Breast epithelium (tissue), 4 donors: Measurements from ENCODE around the gene SAPCD2. TPM values are rescaled to one million over a fixed set of nuclear protein-coding genes. Genes with fewer than 3 reads are reported as not detected.
A peak's percentile ranks its signal among the peaks of the same experiment; 100 is the strongest.

ENCODE experiments used
- DNase-seq, 2 donors: peaks; one replicate each; pipeline ENCODE4 v3.0.0-alpha.2; 2019; ENCODE audit warnings: low spot score in 2 of 2
- H3K27ac ChIP-seq, 2 donors: fragments of 200-600 bp; sonication (generic) in 1 of 2; one replicate each; pipeline ENCODE4 v1.5.1; 2016 to 2019; ENCODE audit warnings: mild to moderate bottlenecking in 1 of 2
- H3K27me3 ChIP-seq, 2 donors: fragments of 200-600 bp; sonication (generic) in 1 of 2; one replicate each; pipeline versions ENCODE4 v1.5.1 to v1.6.0; 2017 to 2019; ENCODE audit warnings: control low read depth in 1 of 2, mild to moderate bottlenecking in 1 of 2
- H3K36me3 ChIP-seq: fragments of 200-600 bp; one replicate; pipeline ENCODE4 v1.5.1; 2019
- H3K4me1 ChIP-seq, 2 donors: fragments of 200-600 bp; sonication (generic); one replicate each; pipeline ENCODE4 v1.5.1; 2016 to 2019; ENCODE audit warnings: control low read depth in 1 of 2
- H3K4me3 ChIP-seq, 3 donors: fragments of 200-600 bp; sonication (generic); 1 replicate in 2 of 3; 2 replicates in 1 of 3; pipeline ENCODE4 v1.5.1; 2016 to 2019; ENCODE audit warnings: mild to moderate bottlenecking in 3 of 3, moderate library complexity in 2 of 3
- H3K9me3 ChIP-seq, 2 donors: fragments of 200-600 bp; sonication (generic) in 1 of 2; one replicate each; pipeline ENCODE4 v1.5.1; 2016 to 2019; ENCODE audit warnings: control low read depth in 1 of 2
- POLR2A ChIP-seq: fragments of 450-650 bp; IDR thresholded peaks from one replicate; pipeline ENCODE4 v1.6.1; 2016; ENCODE audit warnings: antibody characterized with exemption, mild to moderate bottlenecking, moderate library complexity
- POLR2AphosphoS5 ChIP-seq, 3 donors: sonication (generic); formaldehyde crosslinking; IDR thresholded peaks; one replicate each; pipeline ENCODE4 v1.6.1; 2017; ENCODE audit warnings: antibody characterized with exemption in 3 of 3
- intact Hi-C: fragments of 100-400 bp; cut with DNase I; formaldehyde crosslinking; loops from one replicate; pipeline ENCODE4 v1.15.1; 2023; ENCODE audit warnings: low total_unique reads
- total RNA-seq, 3 donors: library from RNA; depleted of rRNA; stranded (reverse); fragments of >200 nt; gene quantifications; one replicate each; pipeline ENCODE4 v1.1.0, GENCODE V29; 2016
- TF ChIP-seq, protein P1 (sequence below), 3 donors: fragments of 450-650 bp; IDR thresholded peaks; one replicate each; pipeline ENCODE4 v1.5.1; 2016 to 2017; ENCODE audit warnings: antibody characterized with exemption in 3 of 3, mild to moderate bottlenecking in 3 of 3, moderate library complexity in 3 of 3

SAPCD2 gene
- total RNA-seq, 3 donors from 2014 or later: 0.96 to 2.9 (median 2.8) TPM

DNA sequence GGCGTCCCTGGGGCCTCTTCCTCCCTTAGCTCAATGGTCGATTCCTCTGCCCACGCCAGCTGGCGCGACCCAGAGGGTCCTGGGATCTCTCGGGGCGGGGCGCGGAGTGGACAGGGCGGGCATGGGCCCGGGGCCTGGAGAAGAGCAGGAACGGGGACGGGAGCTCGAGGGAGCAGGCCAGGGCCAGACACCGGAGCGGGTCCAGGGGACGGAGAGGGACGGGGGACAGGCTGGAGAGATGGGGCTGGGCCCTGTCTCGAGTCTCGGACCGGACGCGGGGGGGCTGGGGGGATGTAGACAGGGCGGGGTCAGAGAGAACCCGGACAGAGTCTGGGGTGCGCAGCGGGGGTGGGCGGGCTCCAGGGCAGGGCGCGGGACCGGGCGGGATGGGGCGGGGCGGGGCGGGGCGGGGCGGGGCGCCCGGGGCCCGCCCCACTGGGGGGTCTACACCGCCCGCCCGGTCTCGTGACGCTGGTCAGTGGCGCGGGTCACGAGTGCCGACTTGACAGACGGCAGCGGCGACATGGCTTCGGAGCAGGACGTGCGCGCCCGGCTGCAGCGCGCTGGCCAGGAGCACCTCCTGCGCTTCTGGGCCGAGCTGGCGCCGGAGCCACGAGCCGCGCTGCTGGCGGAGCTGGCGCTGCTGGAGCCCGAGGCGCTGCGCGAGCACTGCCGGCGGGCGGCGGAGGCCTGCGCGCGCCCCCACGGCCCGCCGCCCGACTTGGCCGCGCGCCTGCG lies 6.8 kb upstream of the SAPCD2 start, which contains the start of gene UAP1L1:
Gene UAP1L1 (plus strand): TSS at position 508 of the 738 bp plus-strand sequence. CDS start 16 bp downstream, at position 524.
- peaks cover 5 to 8% of the 10 kb centered on the region in 2 donors for H3K4me1 ChIP-seq
- peak in 1 of 3 donors; percentile 30 for TF ChIP-seq POLR2AphosphoS5 (IDR thresholded peaks at IDR 0.05)
- TF ChIP-seq, protein P1, sequence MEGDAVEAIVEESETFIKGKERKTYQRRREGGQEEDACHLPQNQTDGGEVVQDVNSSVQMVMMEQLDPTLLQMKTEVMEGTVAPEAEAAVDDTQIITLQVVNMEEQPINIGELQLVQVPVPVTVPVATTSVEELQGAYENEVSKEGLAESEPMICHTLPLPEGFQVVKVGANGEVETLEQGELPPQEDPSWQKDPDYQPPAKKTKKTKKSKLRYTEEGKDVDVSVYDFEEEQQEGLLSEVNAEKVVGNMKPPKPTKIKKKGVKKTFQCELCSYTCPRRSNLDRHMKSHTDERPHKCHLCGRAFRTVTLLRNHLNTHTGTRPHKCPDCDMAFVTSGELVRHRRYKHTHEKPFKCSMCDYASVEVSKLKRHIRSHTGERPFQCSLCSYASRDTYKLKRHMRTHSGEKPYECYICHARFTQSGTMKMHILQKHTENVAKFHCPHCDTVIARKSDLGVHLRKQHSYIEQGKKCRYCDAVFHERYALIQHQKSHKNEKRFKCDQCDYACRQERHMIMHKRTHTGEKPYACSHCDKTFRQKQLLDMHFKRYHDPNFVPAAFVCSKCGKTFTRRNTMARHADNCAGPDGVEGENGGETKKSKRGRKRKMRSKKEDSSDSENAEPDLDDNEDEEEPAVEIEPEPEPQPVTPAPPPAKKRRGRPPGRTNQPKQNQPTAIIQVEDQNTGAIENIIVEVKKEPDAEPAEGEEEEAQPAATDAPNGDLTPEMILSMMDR (IDR thresholded peaks at IDR 0.05): no peak
- no peaks in the 10 kb centered on the region for H3K9me3 ChIP-seq
- intact Hi-C loops: no loop called here
- H3K36me3 ChIP-seq: peaks cover 8% of the 10 kb centered on the region
- no peak for DNase-seq
- H3K27ac ChIP-seq: peak within 1 kb of the TSS; percentile 21 to 63
- peak within 1 kb of the TSS; percentile 72 to 88 (median 82) for H3K4me3 ChIP-seq
- no peaks in the 10 kb centered on the region for H3K27me3 ChIP-seq

DNA sequence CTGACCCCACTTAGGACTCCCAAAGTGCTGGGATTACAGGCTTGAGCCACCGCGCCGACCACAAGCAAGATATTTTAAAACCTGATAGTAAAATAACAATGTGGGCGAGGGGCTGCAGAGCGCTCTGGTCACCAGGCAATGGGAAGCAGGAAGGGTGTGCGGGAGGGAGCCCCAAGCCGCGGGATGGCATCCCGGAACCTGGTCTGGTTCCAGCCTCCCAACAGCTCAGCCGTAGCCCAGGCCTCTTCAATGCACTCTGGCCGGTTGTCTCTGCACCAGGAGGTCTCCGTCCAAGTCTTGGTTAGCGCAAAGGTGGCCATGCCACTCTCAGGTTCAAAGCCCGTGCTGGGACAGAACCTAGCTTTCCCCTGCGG lies 6.3 kb upstream of the SAPCD2 start:
- H3K36me3 ChIP-seq: peaks cover 8% of the 10 kb centered on the region
- intact Hi-C loops: no loop called here
- no peaks in the 10 kb centered on the region for H3K9me3 ChIP-seq
- TF ChIP-seq POLR2A (no peak), POLR2AphosphoS5 (IDR thresholded peaks at IDR 0.05) (no peak)
- DNase-seq: no peak
- peak overlapping the region; percentile 21 to 63 for H3K27ac ChIP-seq
- H3K4me3 ChIP-seq: peak overlapping the region; percentile 72 to 88 (median 82)
- no peaks in the 10 kb centered on the region for H3K27me3 ChIP-seq
- peaks cover 5 to 8% of the 10 kb centered on the region in 2 donors for H3K4me1 ChIP-seq

DNA sequence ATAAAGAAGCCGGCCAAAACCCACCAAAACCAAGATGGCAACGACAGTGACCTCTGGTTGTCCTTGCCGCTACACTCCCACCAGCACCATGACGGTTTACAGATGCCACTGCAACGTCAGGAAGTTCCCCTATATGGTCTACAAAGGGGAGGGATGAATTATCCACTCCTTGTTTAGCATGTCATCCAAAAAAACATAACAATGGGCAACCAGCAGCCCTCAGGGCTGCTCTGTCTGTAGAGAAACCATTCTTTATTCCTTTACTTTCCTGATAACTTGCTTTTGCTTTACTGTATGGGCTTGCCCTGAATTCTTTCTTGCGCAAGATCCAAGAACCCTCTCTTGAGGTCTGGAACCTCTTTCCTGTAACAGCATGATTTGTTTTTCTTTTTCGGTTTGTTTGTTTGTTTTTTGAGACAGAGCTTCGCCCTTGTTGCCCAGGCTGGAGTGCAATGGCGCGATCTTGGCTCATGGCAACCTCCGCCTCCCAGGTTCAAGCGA lies 5.0 kb upstream of the SAPCD2 start:
- no peak overlapping the region for H3K4me3 ChIP-seq
- no peaks in the 10 kb centered on the region for H3K27me3 ChIP-seq
- no peak overlapping the region for H3K27ac ChIP-seq
- H3K4me1 ChIP-seq: peaks cover 11 to 15% of the 10 kb centered on the region in 2 donors
- intact Hi-C loops: no loop called here
- TF ChIP-seq, protein P1 (IDR thresholded peaks at IDR 0.05): no peak
- TF ChIP-seq POLR2AphosphoS5 (IDR thresholded peaks at IDR 0.05) (no peak), POLR2A (no peak)
- DNase-seq: no peak
- H3K9me3 ChIP-seq: no peaks in the 10 kb centered on the region
- peaks cover 1% of the 10 kb centered on the region for H3K36me3 ChIP-seq

DNA sequence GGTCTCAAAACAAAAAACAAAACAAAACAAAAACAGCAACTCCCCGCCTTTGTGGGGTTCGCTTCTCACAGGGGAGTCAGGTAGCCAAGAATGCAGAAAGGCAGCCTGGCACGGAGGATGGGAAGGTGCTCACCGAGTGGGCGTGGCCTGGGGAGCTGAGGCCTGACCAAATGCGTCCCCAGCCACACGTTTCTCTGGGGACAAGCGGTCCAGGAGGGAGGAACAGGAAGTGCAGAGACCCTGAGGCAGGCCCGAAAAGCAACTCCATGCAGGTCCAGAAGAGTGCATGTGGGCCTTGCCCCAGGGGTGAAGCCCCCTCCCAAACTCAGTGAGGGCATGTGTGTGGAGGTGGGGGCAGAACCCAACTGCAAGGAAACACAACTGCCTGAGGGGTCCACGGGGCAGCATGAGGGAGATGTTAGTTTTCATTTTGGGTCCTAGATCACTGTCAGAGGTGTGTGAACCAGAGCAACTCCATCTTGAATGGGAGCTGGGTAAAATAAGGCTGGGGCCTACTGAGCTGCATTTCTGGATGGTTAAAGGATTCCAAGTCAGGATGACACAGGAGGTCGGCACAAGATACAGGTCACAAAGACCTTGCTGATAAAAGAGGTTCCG lies 4.4 kb upstream of the SAPCD2 start:
- intact Hi-C loops: no loop called here
- no peak for TF ChIP-seq POLR2AphosphoS5 (IDR thresholded peaks at IDR 0.05)
- TF ChIP-seq POLR2A: no peak
- TF ChIP-seq, protein P1 (IDR thresholded peaks at IDR 0.05): no peak
- Histone ChIP-seq H3K4me1 (peaks cover 11 to 15% of the 10 kb centered on the region in 2 donors), H3K36me3 (no peaks in the 10 kb centered on the region), H3K4me3 (no peak overlapping the region), H3K27ac (no peak overlapping the region), H3K9me3 (no peaks in the 10 kb centered on the region), H3K27me3 (no peaks in the 10 kb centered on the region)
- no peak for DNase-seq

DNA sequence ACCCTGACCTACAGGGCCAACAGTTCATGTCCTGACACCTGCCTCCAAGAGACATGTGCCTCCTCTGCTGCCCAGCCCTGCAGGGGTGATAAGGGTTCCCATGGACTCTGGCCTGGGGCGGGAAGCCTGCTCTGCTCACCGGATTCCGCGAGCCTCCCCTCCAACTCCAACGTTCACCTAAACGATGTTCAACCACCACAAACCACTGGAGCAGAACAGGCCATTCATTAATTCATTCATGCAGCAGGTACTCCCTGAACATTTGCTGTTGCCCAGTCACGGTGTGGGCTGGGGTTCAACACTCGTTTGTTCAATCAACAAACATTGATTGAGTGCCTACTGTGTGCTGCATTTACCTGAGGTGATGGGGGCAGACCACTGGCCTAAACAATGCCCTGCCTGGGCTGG lies 3.6 kb upstream of the SAPCD2 start:
- H3K27me3 ChIP-seq: peaks cover 0 to 3% of the 10 kb centered on the region in 2 donors
- H3K36me3 ChIP-seq: no peaks in the 10 kb centered on the region
- TF ChIP-seq POLR2AphosphoS5 (IDR thresholded peaks at IDR 0.05): no peak
- no peak for TF ChIP-seq POLR2A
- TF ChIP-seq, protein P1 (IDR thresholded peaks at IDR 0.05): no peak
- H3K4me1 ChIP-seq: peaks cover 11 to 15% of the 10 kb centered on the region in 2 donors
- H3K4me3 ChIP-seq: no peak overlapping the region
- no peaks in the 10 kb centered on the region for H3K9me3 ChIP-seq
- no peak for DNase-seq
- intact Hi-C loops: no loop called here
- no peak overlapping the region for H3K27ac ChIP-seq
